Choroid plexus epithelial cell (primary cell): Measurements from ENCODE around the gene COX6B2.

Source experiments
- DNase-seq: peaks from one replicate; pipeline ENCODE4 v3.0.0-alpha.2; 2010; ENCODE audit warnings: low read depth
- H3K4me3 ChIP-seq: 2 replicates; pipeline ENCODE4 v1.5.1; 2011; ENCODE audit warnings: low read depth, mild to moderate bottlenecking, control low read depth, low read length, moderate library complexity
- TF ChIP-seq, protein P1 (sequence below): conservative IDR thresholded peaks from 2 replicates; pipeline ENCODE4 v1.5.1; 2011; ENCODE audit warnings: low read depth, mild to moderate bottlenecking, control low read depth, inconsistent platforms, low read length, moderate library complexity

The COX6B2 gene

DNA sequence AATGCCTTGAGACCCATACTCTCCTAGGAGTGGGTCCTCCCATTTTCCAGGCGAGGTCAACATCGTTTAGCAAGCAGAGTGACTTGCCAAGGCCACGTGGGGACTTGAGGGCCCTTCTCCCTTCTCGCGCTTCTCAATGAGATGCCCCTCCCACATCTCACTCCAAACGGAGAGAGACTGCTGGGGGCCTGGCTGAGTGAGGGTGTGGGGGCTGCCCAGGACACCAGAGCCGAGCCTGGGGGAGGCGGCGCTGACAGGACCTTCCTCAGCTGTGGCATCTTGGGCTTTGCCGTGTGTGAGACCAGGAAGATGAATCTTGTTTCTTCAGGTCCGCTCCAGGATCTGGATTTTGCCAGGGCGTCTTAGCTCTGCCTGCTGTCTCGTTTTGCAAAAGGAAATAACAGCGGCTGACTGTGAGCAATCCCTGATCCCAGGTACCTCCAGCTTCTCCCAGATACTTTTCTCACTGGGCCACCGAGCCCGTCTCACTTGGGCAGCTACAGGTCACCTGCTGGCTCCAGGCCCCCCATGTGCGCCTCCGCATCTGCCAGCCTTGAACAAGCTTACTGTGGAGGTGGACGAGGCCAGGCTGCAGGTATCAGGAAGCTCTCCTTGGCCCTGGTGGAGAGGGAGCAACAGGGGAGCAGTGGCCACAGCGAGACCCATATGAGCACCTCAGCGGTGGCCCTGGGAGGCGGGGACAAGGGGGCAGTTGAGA lies 6.0 kb downstream of the COX6B2 start:
- TF ChIP-seq, protein P1, sequence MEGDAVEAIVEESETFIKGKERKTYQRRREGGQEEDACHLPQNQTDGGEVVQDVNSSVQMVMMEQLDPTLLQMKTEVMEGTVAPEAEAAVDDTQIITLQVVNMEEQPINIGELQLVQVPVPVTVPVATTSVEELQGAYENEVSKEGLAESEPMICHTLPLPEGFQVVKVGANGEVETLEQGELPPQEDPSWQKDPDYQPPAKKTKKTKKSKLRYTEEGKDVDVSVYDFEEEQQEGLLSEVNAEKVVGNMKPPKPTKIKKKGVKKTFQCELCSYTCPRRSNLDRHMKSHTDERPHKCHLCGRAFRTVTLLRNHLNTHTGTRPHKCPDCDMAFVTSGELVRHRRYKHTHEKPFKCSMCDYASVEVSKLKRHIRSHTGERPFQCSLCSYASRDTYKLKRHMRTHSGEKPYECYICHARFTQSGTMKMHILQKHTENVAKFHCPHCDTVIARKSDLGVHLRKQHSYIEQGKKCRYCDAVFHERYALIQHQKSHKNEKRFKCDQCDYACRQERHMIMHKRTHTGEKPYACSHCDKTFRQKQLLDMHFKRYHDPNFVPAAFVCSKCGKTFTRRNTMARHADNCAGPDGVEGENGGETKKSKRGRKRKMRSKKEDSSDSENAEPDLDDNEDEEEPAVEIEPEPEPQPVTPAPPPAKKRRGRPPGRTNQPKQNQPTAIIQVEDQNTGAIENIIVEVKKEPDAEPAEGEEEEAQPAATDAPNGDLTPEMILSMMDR, result no peak
- no peak for DNase-seq
- H3K4me3 ChIP-seq, result no peak overlapping the region

DNA sequence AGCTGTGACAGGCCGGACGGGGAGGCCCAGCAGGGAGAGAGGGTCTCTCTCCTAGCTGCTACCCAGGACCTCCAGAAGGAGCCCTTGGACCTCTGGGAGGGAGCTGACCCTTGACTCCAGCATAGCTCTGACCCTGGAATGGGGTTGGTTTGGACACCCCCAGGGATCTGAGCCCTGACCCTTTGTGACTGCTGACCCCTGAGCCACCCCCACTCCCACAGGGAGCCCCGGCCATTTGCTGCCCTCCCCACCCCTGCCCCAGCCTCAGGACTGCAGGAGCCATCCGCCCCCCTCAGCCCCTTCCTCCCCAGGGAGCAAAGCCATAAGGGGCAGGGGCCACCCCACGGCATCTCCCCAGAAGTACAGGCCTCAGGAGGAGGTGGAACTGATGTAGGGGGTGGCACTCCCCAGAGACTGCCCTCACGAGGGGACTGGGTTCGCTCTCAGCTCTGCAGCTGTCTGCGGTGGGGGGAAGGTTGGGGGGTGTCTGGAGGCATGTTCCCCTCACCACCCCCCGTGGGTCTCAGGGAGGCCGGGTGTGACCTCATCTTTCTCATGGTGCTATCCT lies 7.0 kb downstream of the COX6B2 start:
- no peak overlapping the region for H3K4me3 ChIP-seq
- TF ChIP-seq, protein P1, result no peak

GRCh38 chr19:55346725-55347441 lies 7.6 kb downstream of the COX6B2 start:
- TF ChIP-seq, protein P1, result no peak
- no peak for DNase-seq
- no peak overlapping the region for H3K4me3 ChIP-seq

More for the DNA sequence above, 7.0 kb downstream of the COX6B2 start:
- DNase-seq, result no peak

DNA sequence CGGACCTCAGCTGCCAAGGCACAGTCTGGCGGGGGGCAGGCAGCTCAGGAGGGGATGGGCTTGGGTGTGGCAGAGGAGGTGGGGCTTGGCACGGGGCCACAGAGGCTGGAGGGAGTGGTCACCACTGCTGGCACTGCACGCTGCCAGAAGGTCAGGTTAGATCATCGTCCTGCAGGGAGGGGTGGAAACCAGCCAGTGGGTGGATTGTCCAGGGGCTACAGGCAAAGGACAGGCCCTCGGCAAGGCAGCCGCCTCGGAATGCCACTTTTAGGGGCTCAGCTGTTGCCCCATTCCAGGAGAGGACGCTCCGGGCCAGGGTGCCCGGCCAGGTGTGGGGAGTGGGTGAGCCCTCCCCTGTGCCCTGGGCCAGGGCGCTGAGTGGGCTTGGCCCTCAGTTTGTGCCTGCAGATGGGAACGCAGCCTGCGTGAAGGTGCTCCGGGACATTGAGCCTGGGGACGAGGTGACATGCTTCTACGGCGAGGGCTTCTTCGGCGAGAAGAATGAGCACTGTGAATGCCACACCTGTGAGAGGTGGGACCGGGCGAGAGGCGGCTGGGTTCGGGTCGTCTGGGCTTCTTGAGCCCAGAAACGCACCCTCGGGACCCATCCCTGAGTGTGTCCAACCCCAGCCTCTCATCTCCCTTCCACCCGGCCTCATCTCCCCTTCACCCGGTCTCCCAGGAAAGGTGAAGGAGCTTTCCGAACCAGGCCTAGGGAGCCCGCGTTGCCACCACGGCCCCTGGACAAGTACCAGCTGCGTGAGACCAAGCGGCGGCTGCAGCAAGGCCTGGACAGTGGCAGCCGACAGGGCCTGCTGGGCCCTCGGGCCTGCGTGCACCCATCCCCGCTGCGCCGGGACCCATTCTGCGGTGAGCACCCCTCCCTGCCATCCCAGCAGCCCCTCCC lies 8.4 kb downstream of the COX6B2 start:
- TF ChIP-seq, protein P1, result no peak
- H3K4me3 ChIP-seq, result no peak overlapping the region
- DNase-seq, result no peak

- no peak for DNase-seq
- TF ChIP-seq, protein P1, result no peak
- H3K4me3 ChIP-seq, result no peak overlapping the region
Measured at GRCh38 chr19:55345101-55345817, 9.3 kb downstream of the COX6B2 start.

GRCh38 chr19:55344444-55344843 lies 10.1 kb downstream of the COX6B2 start:
- no peak for DNase-seq
- TF ChIP-seq, protein P1, result no peak
- H3K4me3 ChIP-seq, result no peak overlapping the region
